Endodermal cell (in vitro differentiated cells): ENCODE measurements around the gene TAF9. TPM values are rescaled to one million over a fixed set of nuclear protein-coding genes. Genes with fewer than 3 reads are reported as not detected.

Source experiments
- DNase-seq: peaks from one replicate; pipeline ENCODE4 v3.0.0-alpha.2; 2017
- H3K27ac ChIP-seq: 2 replicates; pipeline ENCODE4 v1.5.1; 2013; ENCODE audit warnings: mild to moderate bottlenecking, low read depth, low read length, moderate library complexity
- H3K27me3 ChIP-seq: 2 replicates; pipeline ENCODE4 v1.6.1; 2013; ENCODE audit warnings: mild to moderate bottlenecking, low read length, moderate library complexity; ENCODE audit not compliant: insufficient read depth, control insufficient read depth, poor library complexity, severe bottlenecking
- H3K36me3 ChIP-seq: 2 replicates; pipeline ENCODE4 v1.7.0; 2013; ENCODE audit warnings: mild to moderate bottlenecking, low read length, moderate library complexity; ENCODE audit not compliant: control insufficient read depth, insufficient read depth
- H3K4me1 ChIP-seq: one replicate; pipeline ENCODE4 v1.7.0; 2013; ENCODE audit warnings: low read length; ENCODE audit not compliant: control insufficient read depth, insufficient read depth
- H3K4me3 ChIP-seq: 2 replicates; pipeline ENCODE4 v1.5.1; 2013; ENCODE audit warnings: mild to moderate bottlenecking, low read length, moderate library complexity
- H3K9ac ChIP-seq: 2 replicates; pipeline ENCODE4 v1.6.1; 2013; ENCODE audit warnings: mild to moderate bottlenecking, low read length, moderate library complexity; ENCODE audit not compliant: poor library complexity, severe bottlenecking; ENCODE audit errors: extremely low read depth
- H3K9me3 ChIP-seq: 2 replicates; pipeline ENCODE4 v1.6.1; 2013; ENCODE audit warnings: mild to moderate bottlenecking, low read length, moderate library complexity; ENCODE audit not compliant: control insufficient read depth
- H3K27ac Mint-ChIP-seq: 2 replicates; pipeline ENCODE4 v1.8.0; 2020; ENCODE audit warnings: mixed read lengths
- H3K27me3 Mint-ChIP-seq: 2 replicates; pipeline ENCODE4 v1.8.0; 2021; ENCODE audit warnings: mild to moderate bottlenecking, mixed read lengths; ENCODE audit not compliant: insufficient read depth
- H3K36me3 Mint-ChIP-seq: 2 replicates; pipeline ENCODE4 v1.8.0; 2020; ENCODE audit warnings: low read depth, mixed read lengths
- H3K4me1 Mint-ChIP-seq: 2 replicates; pipeline ENCODE4 v1.8.0; 2020; ENCODE audit warnings: mixed read lengths
- H3K4me3 Mint-ChIP-seq: 2 replicates; pipeline ENCODE4 v1.8.0; 2020; ENCODE audit warnings: mild to moderate bottlenecking, moderate library complexity, mixed read lengths
- H3K9me3 Mint-ChIP-seq: 2 replicates; pipeline ENCODE4 v1.8.0; 2020; ENCODE audit warnings: mild to moderate bottlenecking, mixed read lengths
- WGBS, 2 experiments: methylation state at CpG; one replicate each; pipeline versions ENCODE4 v1.1.5 to v1.1.7; 2013; ENCODE audit warnings: missing lambda C conversion rate in 2 of 2, mixed read lengths in 1 of 2; ENCODE audit not compliant: insufficient coverage in 1 of 2, insufficient read length in 1 of 2; 5-methylcytosine and 5-hydroxymethylcytosine counted together
- total RNA-seq, 2 donors: library from RNA; stranded (reverse); fragmentation: NEBNext Ultra II Directional in 1 of 2; extraction: Animal tissue kit (Norgen Biotek cat#: 25700) in 1 of 2; gene quantifications; 2 replicates in 1 of 2; 3 replicates in 1 of 2; pipeline ENCODE4 v1.2.1, GENCODE V29; 2021
- TF ChIP-seq, protein P1 (sequence below): fragments of 200-600 bp; sonication (generic); conservative IDR thresholded peaks from 2 replicates; pipeline ENCODE4 v1.5.0; 2021; ENCODE audit warnings: antibody characterized with exemption, mild to moderate bottlenecking

The TAF9 gene
- total RNA-seq, 2 donors from 2014 or later = 69.5 to 74.3 TPM

DNA sequence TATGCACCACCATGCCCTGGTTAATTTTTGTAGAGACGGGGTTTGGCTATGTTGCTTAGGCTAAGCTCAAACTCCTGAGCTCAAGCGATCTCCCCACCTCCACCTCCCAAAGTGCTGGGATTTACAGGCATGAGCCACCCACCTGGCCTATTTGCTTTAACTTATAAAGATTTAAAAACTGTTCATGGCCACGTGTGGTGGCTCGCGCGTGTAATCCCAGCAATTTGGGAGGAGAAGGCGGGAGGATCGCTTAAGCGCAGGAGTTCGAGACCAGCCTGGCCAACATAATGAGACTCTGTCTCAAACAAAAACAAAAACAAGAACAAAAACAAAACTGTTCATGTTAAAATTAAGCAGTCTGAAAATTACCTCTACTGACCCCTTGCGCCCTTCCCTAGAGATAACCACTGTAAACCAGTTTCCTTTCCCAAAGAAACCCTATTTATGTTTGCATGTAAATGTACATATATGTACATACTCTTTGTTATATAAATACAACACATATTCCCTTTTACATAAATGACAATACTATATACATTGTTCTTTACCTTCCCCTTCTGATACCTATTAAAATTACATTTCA is 1.5 kb downstream of the TAF9 start:
- H3K27ac Mint-ChIP-seq = peak overlapping the region; percentile 76
- H3K9me3 Mint-ChIP-seq = no peaks in the 10 kb centered on the region
- H3K9ac ChIP-seq = peak overlapping the region; percentile 96
- H3K9me3 ChIP-seq = no peaks in the 10 kb centered on the region
- peaks cover 30% of the 10 kb centered on the region for H3K36me3 Mint-ChIP-seq
- no peaks in the 10 kb centered on the region for H3K27me3 Mint-ChIP-seq
- H3K36me3 ChIP-seq = peaks cover 28% of the 10 kb centered on the region
- H3K4me3 ChIP-seq = peak overlapping the region; percentile 99
- peaks cover 16% of the 10 kb centered on the region for H3K4me1 Mint-ChIP-seq
- TF ChIP-seq, protein P1, sequence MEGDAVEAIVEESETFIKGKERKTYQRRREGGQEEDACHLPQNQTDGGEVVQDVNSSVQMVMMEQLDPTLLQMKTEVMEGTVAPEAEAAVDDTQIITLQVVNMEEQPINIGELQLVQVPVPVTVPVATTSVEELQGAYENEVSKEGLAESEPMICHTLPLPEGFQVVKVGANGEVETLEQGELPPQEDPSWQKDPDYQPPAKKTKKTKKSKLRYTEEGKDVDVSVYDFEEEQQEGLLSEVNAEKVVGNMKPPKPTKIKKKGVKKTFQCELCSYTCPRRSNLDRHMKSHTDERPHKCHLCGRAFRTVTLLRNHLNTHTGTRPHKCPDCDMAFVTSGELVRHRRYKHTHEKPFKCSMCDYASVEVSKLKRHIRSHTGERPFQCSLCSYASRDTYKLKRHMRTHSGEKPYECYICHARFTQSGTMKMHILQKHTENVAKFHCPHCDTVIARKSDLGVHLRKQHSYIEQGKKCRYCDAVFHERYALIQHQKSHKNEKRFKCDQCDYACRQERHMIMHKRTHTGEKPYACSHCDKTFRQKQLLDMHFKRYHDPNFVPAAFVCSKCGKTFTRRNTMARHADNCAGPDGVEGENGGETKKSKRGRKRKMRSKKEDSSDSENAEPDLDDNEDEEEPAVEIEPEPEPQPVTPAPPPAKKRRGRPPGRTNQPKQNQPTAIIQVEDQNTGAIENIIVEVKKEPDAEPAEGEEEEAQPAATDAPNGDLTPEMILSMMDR = peak; percentile 23
- no peaks in the 10 kb centered on the region for H3K27me3 ChIP-seq
- H3K4me1 ChIP-seq = no peaks in the 10 kb centered on the region
- H3K4me3 Mint-ChIP-seq = peak overlapping the region; percentile 87
- H3K27ac ChIP-seq = no peak overlapping the region
- DNase-seq = no peak
- 83 to 94% methylated on average over 2 to 11 of the region's 11 CpGs for WGBS, 2 experiments

DNA sequence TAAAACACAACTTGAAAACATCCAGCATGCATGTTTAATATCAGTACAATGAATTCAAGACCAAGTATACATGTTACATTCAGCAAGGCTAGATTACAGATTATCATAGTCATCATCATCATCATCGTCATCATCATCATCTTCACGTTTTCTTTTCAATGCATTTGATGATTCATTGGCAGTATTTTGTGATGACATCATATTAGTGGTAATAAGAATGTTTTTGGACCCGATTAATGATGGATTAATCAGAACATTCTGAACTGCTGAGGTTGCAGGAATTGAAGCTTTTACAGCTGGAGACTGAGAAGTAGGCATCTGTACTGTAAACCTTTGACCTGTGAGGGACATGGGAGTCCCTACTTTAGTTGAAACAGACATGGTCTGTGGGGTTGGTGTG is 4.5 kb downstream of the TAF9 start:
- Mint-ChIP-seq H3K36me3 (peaks cover 35% of the 10 kb centered on the region), H3K9me3 (no peaks in the 10 kb centered on the region), H3K4me1 (peaks cover 9% of the 10 kb centered on the region), H3K27me3 (no peaks in the 10 kb centered on the region), H3K4me3 (no peak overlapping the region), H3K27ac (no peak overlapping the region)
- Histone ChIP-seq H3K27me3 (no peaks in the 10 kb centered on the region), H3K9me3 (no peaks in the 10 kb centered on the region), H3K4me1 (no peaks in the 10 kb centered on the region), H3K9ac (no peak overlapping the region), H3K27ac (no peak overlapping the region), H3K36me3 (peaks cover 41% of the 10 kb centered on the region), H3K4me3 (no peak overlapping the region)
- TF ChIP-seq, protein P1 = no peak
- WGBS, 2 experiments = 85 to 97% methylated on average over 1 to 3 of the region's 3 CpGs
- DNase-seq = no peak

DNA sequence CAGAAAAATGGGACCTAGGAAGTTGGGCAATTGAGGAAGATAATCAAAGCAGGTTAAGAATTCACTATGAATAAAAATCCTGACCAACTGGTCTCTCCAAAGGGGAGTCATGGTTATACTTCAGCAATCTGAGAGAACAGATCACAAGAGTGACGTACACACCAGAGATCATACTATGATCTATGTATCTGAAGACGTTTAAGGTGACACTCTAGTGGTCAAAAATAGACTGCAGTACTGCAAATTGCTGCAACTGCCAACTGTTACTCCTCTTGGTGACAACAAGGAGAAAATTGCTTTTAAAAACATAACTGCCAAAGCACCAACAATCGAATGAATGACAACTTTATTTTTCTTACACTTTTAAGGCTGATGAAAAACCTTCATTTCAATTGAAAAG is 4.9 kb downstream of the TAF9 start:
- H3K4me3 ChIP-seq = no peak overlapping the region
- H3K27me3 Mint-ChIP-seq = no peaks in the 10 kb centered on the region
- no peaks in the 10 kb centered on the region for H3K27me3 ChIP-seq
- H3K36me3 Mint-ChIP-seq = peaks cover 35% of the 10 kb centered on the region
- no peaks in the 10 kb centered on the region for H3K9me3 ChIP-seq
- no peak overlapping the region for H3K27ac Mint-ChIP-seq
- no peak for DNase-seq
- no peaks in the 10 kb centered on the region for H3K9me3 Mint-ChIP-seq
- TF ChIP-seq, protein P1 = peak; percentile 74
- 90 to 96% methylated on average over 2 to 3 of the region's 3 CpGs for WGBS, 2 experiments
- no peak overlapping the region for H3K9ac ChIP-seq
- peaks cover 9% of the 10 kb centered on the region for H3K4me1 Mint-ChIP-seq
- peaks cover 46% of the 10 kb centered on the region for H3K36me3 ChIP-seq
- no peaks in the 10 kb centered on the region for H3K4me1 ChIP-seq
- H3K27ac ChIP-seq = no peak overlapping the region
- H3K4me3 Mint-ChIP-seq = no peak overlapping the region
